Smooth muscle cell of the brain vasculature (primary cell): ENCODE measurements around the gene PITRM1.

Experiments used
- DNase-seq: peaks from one replicate; pipeline ENCODE4 v3.0.0-alpha.2; 2012; ENCODE audit warnings: low read depth, low spot score

Gene PITRM1

DNA sequence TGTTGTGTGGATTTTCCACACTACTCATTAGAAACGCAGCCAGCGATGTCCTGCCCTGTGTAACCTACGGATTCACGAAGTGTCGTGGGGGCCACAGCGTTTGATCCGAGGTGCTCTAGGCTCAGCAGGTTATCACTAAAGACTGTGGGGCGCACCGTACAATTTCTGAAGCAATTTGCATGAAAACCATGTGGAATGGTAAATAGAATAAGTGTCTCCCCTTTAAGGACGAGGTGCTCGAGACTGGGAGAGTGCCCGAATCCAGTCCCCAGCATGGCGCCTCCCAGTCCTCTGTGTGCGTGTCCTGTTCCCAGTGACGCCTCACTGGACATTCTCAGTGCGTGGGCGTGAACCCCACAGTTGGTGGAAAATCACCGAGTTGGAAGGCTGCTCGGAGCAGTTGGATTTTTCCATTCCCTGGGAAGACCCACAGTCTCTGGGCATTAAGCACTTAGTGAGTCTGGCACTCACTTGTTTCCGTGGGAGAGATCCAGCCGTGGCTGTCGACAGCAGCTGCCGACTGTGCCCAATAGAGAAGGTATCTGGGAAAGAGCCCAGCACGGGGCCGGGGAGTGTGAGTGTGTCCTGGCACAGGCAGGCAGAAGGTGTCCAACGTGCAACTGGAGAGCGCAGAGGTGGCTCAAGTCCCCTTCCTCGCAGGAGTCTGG, 68.2 kb downstream of the PITRM1 start:
- DNase-seq: no peak

DNA sequence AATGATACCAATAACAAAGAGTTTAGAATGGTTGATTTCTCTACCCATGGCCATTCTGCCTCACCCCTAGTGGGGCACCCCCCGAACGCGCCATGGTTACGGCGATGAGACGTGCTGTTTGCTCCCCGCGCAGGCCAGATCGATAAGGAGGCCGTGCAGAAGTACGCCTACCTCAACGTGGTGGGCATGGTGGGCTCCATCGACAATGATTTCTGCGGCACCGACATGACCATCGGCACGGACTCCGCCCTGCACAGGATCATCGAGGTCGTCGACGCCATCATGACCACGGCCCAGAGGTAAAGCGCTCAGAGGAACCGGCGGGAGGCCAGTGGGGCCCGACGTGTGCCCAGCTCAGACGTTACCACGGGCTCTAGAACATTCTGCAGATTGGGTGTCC, 68.9 kb downstream of the PITRM1 start:
- no peak for DNase-seq

DNA sequence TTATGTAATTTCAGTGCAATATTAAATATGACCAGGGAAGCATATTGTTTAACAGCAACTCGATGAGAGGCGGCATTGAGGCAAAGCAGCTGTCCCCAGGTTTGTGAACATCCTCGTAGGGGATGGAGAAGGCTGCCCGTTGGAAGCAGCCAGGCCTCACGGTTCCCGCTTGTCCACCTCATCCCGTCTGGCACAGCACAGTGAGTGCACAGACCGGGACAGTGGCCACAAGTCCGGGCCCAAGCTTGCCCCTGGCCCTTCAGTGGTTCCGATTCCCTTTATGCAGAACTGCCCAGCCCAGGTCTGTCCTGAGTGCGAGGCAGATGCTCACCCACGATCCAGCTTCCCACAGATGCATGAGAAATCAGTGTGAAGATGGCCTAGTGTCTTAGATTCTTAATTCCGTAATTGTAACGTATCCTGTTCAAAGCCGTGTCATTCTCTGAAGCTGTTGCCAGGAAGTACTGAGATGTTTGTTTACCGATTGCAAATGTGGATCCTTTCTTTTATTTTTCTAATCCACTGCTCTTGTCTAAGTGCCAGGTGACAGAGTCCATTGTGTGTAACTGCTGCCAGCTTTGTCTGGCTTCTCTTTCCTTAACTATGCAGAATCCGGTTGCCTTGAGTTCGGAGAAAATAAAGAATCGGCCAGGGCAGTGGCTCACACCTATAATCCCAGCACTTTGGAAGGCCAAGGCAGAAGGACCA, 69.7 kb downstream of the PITRM1 start:
- no peak for DNase-seq

DNA sequence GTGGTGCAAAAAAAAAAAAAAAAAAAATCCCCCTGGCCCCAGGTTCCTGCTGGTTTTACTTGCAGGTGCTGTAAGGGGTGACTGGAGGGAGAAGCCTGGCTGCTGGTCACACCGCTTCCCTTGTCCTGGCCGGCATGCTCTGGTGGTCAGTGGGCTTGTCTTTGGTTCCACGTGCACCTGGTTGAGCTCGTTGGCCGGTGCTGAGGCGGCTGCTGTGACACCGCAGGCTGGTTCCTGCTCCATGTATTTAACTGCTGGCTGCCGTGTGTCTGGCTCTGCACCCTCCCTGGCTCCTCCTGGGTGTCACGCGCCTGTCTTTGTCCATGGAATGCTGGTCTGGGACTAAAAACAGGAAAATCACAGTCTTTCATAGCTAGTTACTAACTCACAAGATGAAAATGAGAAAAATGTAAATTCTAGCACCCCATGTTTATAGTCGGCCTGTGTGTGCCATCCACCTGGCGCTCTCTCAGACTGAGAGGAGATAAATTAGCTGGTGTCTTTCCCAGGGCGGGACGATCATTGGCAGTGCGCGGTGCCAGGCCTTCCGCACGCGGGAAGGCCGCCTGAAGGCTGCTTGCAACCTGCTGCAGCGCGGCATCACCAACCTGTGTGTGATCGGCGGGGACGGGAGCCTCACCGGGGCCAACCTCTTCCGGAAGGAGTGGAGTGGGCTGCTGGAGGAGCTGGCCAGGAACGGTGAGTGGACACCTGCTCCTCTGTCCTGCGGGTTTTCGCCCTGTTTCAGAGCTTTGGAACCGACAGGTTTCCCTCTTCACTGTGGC, 71.5 kb downstream of the PITRM1 start:
- no peak for DNase-seq

DNA sequence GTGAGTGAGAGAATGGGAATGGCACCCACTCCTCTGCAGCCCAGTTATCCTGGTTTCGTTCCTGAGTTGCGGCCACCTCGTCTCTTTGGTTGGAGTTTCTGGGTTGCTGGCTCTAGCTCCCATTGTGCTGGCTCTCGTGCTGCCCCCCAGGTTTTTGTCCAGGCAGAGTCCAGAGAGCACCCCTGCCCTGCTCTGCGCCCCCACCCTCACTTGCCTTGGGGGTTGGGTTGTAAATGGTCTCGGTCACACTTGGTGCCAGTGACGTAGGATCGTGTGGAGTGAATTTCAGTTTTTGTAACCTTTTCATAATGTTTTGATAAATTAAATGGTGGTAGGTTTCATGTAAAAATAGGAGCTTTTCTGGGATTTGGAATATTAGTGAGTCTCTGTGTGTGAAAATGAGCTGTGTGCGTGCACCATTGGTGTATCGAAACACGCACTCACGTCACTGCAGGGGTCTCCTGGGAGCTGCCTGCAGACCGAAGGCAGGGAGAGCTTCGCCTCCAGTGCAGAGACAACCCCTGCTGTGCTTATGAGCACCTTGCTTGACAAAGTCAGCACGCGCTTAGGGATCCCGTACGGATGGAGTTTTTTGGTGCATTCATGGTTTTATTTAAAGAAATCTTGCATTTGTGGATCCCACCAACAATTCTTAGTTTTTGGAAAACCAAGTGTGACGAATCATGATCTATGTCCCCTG, 72.3 kb downstream of the PITRM1 start:
- DNase-seq: no peak

DNA sequence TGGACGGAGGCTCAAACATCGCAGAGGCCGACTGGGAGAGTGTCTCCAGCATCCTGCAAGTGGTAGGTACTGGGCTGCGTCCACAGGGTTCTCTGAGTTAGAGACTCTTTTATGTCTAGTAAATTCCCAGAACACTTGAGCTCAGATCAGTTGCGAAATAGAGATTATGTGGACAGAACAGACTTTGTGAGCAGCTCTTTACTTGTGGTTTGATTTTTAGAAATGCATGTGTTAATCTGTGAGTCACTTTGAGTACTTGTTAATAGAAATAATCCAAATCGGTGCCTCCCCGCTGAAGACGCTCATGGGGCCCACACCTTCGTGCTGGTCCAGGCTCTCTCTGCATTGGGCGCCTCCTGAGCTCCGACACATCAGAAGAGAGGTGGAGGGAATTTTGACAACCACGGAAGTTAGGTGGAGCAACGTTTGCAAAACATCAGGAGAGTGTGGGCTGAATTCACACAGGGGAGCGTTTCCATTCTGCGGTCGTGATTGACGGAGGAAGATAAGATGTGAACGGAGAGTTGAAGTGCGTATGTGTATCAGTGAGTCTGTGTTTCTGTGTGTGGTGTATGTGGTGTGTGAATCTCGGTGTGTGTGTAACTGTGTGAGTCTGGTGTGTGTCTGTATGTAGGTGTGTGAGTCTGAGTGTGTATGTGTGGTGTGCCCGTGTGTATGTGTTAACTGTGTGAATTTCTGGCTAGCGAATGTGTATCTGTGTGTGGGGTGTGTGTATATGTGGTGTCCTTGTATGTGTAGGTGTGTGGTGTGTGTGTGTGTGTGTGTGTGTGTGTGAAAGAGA, 73.1 kb downstream of the PITRM1 start:
- DNase-seq: no peak

DNA sequence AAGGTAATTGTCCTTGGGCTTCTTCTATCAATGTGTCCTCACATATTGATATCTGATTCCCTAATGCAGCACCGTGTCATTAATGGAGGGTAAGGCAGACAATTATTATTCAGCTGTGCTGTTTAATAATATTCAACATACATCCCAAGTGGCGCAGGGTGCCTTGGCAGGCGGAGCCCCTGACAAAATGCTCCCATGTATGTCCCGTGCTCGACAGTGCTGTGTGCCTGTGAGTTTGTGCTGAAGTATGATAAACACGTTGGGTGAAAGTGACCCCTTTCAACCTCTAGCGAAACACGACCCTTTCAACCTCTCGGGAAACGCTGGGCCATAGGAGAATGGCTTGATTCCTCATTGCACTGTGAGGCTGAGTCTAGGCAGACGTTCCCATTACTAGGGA, 73.9 kb downstream of the PITRM1 start:
- DNase-seq: no peak

DNA sequence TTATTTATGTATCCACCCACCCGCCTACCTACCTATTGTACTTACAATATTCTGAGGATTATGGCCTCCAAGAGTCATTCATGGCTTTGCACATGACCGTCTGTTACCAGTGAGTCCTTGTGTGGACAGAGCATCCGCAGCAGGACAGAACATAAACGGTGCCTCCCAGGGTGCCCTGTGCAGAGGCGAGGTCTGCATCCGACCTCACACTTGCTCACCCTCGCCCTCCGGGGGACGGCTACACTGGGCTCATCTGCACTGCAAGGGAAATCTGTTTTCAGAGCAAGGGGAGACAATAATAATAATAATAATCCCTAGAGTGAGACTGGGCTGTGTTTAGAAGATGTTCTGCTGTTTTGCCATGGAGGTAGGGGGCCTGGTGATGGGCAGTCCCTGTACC, 75.4 kb downstream of the PITRM1 start:
- DNase-seq: no peak

DNA sequence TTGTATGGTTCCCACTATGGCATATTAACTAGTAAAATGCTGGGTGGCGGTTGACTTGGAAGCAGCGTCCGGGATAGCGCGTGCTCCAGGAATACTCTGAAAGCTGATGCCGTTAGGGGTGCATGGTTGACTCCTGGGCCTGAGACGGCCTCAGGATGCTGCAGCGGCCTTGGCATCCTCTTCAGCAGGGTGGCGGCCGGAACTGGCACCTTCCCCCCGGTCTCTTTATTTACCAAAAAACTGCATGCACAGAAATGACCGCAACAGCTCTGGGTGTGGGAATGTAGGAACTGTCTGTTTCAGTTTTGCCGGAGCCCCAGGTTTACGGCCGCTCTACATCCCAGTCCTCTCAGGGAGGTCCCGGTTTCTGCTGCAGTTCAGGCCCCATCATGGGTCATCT, 76.4 kb downstream of the PITRM1 start:
- DNase-seq: no peak

DNA sequence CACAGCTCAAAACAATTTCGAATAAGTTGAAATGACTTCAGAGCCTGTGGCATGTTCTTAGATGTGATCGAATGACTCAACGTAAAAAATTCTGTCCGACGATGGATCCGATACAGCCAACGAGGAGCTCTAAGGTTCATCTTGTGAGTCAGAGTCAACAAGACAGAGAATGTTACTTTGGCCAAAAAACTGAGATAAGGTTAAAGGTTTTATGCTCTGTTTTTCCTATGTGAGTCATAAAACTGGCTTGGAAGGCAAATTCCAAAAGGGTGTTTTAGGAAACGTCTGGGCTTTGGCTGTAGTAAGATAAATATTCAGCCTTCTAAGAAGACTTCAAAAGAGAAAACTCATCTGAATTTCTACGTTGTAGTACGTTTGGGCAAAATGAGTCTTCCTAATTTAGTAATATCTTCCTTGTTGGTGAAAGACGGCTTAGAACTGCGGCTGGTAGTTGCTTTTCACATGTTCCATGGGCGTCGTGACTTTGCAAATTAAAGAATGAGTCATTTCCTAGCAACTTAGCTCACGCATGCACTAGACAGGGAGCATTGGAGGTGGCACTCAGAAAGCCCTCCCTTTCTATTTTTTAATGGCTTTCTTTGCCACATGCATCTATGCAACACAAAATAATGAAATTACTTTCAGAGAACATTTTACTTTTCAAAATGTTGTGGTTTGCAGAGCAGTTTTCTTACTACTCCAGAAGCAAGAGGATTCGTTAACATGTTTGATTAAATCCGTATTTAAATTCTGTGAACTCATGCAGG, 77.0 kb downstream of the PITRM1 start:
- DNase-seq: peak; percentile 90

DNA sequence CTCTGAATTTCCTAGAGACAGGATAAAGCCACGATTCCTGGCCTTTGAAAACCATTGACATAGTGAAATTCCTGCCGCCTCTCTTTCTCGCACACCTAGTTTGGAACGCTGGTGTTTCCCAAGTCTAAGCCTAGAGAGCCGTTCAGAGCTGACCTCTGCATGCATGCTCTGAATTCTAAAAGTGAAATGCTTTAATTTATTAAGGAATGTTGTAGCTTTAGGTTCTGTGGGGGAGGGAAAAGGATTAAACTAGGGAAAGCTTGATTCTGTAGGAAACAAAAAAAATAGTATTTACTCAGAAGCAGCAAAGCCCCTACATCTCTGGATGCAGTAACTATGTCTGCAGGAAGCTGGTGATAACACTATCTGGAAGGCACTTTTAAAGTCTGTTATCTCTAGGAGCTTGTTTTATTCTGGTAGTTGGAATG, 78.0 kb downstream of the PITRM1 start:
- DNase-seq: no peak

DNA sequence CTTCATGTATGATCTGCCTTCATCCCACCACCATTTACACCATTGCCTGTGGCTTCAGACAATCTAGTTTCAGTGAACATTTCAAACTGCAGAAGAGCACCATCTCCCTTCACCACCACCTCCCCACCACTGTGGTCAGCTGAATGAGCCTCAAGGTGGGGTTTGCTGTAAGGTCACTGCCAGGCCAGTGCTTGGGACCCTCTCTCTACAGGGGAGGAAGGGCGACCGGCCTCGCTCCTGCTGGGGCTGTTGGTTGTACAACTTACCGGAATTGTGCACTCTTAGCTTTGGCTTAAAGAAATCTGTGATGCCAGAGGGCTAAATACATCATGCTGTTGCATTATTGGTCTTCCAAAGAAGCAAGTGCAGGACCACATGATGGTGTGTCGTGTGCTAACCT, 78.6 kb downstream of the PITRM1 start:
- DNase-seq: no peak

DNA sequence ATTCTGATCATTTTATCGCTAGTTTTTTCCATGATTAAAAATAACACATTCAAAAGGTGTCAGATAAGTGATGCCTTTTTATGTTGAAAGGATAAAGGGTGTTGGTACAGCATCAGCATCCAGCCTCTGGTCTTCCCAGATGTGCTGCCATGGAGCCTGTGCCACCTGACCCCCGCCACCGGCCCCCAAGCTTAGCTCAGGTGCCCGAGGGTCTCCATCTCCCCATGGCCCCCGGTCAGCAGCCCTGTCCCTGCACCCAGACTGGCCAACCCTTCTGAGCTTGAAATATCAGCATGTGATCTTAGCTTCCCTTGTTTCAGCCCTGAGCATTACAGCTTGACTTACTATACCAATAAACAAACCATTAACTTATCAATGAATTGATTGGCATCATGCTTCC, 80.7 kb downstream of the PITRM1 start:
- DNase-seq: no peak

DNA sequence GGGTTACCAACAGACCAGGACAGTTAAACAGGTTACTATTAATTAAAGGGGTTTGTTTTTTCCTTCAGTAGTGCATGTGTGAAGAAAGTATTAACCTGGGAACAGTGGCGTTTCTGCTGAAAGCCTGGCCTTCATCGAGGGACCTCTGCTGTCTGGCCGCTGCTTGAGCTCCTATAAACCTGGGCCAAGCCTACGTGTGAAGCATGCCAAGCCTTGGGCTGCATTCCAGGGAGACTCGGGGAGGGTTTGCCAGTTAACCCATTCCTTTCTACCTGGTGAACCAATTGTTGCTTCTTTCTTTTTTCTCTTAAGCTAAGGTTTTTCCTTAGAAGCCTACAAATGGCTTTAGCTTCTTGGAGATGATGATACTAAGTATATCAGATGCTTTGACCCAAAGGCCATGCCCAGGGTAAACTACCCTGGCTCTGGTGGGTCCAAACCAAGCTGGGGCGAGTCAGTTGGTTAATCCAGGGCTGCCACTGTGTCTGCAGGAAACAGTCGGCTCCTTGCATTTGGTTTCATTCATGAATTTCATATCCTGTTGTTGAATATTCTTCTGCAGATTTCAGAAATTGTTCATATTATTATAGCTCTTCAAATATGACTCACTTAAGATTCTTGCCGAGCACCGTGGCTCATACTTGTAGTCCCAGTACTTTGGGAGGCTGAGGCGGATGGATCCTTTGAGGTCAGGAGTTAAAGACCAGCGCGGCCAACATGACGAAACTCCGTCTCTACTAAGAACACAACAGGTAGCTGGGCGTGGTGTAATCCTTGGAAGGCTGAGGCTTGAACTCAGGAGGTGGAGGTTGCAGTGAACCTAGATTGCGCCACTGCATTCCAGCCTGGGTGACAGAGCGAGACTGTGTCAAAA, 81.4 kb downstream of the PITRM1 start:
- DNase-seq: no peak

DNA sequence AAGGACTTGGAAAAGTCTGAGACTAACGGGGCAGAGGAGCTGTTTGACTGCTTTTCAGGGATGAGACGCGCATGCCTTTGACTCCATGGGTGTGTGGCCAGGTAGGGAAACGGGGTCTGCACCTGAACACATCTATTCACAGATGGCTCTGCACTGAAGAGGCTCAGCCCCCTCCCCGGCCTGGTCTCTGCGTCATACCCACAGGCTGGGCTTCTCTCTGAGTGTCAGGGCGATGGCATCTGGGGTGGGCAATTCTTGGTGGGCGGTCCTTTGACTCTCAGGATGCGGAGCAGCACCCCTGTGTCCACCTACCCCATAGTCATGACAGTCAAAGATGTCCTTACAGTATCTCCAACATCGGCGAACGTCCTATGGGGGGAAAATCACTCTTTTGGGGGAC, 82.2 kb downstream of the PITRM1 start:
- DNase-seq: no peak
